Measurements from ENCODE around the gene RGS4.

GRCh38 chr1:163046071-163046470, 23.1 kb upstream of the RGS4 start:
- TF ChIP-seq CTCF (IDR thresholded peaks at IDR 0.05), result no peak
- no peak for TF ChIP-seq EZH2 (IDR thresholded peaks at IDR 0.05; ENCODE audit: borderline replicate concordance, insufficient read depth, low read depth, low read length, poor library complexity, severe bottlenecking)
